Medulla oblongata (tissue), 1 donor: Measurements from ENCODE around the gene CBLN3.

Experiments
- DNase-seq: peaks from one replicate; pipeline ENCODE4 v3.0.0-alpha.2; 2015; ENCODE audit errors: extremely low spot score

CBLN3 gene

DNA sequence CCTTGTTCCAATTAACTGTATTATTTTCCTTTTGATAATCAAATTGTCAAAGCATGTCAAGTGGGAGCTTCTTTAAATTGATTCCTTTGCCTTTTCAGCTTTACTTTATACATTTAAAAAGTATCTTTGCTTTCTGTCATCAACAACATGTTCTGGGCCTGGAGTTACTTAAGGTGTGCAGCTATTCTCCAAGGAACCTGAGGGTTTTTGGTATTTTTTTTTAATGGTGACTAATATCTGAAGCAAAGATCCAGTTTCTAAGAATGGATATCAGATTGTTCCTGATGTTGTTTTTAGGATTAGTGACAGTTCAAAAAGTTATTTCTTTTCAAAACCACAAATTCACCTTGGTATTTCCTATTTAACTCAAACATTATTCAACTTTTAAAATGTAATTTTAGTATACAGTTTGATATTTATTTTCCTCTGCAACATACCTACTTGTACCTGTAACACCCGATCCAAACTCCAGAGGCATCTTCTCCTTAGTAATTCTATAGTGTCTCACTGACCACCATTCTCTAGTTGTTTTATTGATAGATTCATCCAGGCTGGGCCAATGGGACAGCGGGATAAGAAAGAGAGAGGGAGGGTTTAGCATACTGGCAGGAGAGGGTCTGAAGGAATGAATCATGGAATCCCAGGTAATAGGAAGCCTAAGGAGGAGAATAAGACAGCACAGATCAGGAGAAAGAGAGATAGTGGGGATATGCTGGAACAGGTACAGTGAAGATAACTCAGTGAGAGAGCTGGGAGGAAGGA, 3.1 kb downstream of the CBLN3 start:
- no peak for DNase-seq

DNA sequence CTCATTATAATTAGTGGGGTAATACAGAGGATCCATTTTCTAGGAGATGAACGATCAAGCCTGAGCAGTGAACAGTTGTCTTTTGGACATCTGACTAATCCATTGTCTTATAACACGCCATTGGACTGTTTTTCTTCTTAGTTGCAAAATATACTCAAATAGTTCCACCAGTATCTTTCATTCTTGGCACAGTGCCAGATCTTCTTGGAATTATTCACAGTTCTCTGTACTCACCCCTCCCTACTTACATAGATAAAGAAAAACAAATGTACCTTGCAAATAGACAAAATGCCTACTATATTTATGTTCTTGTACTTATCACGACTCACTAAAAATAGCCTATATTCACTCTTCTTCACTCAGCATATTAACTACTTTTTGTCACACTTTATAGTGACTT, 3.8 kb downstream of the CBLN3 start:
- DNase-seq: no peak

DNA sequence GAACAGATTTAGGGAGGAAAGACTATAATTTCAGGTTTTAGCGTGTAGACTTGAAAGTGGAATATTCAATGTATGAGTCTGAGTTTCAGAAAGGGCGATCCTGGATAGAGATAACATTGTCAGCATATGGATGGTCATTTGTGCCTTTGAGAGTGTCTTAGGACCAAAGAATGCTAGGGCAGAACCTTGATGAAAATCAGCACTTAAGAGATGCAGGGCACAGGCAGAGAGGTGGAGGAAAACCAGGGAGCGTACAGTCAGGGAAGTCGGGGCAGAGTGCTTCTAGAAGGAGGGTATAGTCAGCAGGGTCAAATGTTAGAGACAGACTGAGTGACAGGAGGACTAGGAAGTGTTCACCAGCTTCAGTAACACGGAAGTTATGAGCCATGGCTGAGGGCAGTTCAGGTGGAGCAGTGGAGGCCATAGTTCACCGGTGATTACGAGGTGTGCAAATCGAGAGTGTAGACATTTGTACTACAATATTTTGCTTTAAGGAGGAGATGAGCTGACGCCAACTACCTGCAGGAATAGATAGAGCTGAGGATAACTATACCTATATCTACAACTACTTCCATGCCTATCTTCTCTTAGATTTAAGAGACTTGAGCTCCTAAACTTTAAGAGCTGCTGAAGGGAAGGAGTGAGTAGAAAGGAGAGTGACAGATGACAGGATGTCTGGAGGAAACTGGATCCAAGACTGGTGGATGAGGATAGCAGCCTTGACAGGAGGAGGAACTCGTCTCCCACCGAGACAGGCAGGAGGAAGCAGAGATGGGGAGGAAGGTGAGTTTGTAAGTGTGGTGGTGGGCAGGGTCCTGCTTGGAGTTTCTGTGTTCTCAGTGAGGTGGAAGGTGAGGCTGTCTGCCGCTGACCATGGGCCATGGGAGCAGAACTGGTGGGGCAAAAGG, 6.5 kb downstream of the CBLN3 start:
- DNase-seq: no peak

DNA sequence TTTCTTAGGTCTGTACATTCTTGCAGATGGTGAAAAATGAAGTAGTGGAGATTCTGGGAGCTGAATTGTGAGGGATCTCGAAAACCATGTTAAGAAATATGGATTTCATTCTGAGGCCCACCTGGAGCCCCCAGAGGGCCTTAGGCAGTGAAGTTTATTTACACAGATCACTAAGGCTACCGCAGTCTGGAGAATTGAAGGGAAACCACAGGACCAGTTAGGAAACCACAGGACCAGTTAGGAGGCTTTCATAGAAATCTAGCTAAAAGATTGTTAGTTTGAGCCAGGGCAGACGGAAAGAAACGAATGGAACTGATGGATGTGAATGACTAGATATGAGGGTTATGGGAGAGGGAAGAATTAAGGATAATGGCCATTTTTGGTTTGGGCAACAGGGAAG, 7.2 kb downstream of the CBLN3 start:
- DNase-seq: no peak

DNA sequence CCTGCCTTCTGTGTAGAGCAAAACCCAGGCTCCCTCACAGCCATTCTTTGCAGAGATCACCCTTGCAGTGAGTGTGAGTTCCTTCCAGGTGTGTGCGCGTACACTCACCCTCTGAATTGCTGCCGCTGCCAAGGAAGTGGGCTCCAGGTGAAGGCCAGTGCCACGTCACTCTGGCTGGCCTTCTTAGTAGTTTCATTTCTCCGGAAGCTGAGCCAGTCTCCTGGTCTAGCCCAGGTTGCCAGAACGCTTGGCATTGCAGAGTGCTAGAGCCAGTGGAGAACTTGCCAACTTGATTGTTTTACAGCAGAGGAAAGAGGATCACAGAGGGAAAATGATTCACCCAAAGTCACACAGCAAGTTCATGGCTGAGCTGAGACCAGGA, 11.0 kb downstream of the CBLN3 start:
- no peak for DNase-seq

DNA sequence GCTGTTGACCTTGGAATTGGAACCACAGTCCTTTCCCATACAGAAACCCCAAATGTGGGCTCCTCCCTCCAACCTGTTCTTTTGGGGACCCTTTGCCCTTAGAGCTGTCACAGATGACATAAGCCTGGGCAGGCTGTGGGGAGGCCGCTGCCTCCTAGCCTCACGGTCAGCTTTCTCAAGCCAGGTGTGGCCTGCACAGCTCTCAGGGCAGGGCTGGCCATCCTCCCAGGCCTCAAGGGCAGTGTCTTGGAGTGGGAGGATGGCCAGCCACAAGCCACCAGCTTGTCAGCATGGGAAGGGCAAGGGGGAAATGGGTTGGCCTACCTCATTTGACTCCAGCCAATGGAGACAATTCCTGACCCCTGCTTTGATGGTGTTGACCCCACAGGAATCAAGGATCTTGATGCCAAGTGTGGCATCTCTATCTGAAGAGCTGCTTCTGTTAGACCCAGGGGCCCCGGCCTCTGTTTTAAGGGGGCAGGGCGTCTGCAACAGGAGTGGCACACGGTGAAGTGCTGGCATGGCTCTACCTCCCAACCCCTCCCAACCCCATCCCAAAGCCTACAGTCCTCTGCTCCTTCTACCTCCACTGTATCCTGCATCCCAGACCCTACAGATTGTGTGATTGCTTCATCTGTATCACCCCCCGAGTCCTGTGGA, 11.5 kb downstream of the CBLN3 start:
- no peak for DNase-seq

DNA sequence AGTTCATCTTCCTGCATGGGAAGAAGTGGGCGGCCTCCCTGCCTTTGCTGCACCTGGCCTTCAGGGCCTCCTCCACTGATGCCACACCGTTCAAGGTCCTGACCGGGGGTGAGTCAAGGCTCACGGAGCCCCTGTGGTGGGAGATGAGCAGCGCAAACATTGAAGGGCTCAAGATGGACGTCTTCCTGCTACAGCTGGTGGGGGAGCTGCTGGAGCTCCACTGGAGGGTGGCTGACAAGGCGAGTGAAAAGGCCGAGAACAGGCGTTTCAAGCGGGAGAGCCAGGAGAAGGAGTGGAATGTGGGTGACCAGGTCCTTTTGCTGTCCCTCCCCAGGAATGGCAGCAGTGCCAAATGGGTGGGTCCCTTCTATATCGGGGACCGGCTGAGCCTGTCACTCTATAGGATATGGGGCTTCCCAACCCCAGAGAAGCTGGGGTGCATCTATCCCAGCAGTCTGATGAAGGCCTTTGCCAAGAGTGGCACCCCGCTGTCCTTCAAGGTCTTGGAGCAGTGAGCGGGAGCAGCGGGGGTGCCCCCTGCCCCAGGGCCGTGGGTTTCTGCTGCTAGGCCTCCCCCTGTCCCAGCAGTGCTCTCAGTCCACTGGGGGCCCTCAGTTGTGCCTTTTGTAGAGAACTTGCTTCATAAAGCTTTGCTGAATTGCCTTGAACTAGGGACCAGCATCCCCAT, 12.4 kb downstream of the CBLN3 start:
- no peak for DNase-seq

DNA sequence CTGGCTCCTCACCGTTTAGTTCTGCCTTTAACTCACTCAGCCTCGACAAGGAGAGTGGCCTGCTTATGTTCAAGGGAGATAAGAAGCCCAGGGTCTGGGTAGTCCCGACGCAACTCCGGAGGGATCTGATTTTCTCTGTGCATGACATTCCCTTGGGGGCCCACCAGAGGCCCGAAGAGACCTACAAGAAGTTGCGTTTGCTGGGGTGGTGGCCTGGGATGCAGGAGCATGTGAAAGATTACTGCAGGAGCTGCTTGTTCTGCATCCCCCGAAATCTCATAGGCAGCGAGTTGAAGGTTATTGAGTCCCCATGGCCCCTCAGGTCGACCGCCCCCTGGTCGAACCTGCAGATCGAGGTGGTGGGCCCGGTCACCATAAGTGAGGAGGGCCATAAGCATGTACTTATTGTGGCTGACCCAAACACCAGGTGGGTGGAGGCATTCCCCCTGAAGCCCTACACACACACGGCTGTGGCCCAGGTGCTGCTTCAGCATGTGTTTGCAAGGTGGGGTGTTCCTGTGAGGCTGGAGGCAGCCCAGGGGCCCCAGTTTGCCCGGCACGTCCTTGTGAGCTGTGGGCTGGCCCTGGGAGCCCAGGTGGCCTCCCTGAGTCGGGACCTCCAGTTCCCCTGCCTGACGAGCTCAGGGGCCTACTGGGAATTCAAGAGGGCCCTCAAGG, 13.1 kb downstream of the CBLN3 start:
- no peak for DNase-seq

DNA sequence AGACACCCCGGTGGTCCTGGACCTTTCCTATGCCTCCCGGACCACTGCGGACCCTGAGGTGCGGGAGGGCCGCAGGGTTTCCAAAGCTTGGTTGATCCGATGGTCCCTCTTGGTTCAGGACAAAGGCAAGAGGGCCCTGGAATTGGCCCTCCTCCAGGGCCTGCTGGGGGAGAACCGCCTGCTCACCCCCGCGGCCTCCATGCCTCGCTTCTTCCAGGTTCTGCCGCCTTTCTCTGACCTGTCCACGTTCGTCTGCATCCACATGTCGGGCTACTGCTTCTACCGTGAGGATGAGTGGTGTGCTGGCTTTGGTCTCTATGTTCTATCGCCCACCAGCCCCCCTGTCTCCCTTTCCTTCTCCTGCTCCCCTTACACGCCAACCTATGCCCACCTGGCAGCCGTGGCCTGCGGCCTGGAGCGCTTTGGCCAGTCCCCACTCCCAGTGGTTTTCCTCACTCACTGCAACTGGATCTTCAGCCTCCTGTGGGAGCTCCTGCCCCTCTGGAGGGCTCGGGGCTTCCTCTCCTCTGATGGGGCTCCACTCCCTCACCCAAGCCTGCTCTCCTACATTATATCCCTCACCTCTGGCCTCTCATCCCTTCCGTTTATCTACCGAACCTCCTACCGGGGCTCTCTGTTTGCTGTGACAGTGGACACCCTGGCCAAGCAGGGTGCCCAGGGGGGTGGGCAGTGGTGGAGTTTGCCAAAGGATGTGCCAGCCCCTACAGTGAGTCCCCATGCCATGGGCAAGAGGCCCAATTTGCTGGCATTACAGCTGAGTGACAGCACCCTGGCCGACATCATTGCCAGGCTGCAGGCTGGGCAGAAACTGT, 13.8 kb downstream of the CBLN3 start:
- no peak for DNase-seq

DNA sequence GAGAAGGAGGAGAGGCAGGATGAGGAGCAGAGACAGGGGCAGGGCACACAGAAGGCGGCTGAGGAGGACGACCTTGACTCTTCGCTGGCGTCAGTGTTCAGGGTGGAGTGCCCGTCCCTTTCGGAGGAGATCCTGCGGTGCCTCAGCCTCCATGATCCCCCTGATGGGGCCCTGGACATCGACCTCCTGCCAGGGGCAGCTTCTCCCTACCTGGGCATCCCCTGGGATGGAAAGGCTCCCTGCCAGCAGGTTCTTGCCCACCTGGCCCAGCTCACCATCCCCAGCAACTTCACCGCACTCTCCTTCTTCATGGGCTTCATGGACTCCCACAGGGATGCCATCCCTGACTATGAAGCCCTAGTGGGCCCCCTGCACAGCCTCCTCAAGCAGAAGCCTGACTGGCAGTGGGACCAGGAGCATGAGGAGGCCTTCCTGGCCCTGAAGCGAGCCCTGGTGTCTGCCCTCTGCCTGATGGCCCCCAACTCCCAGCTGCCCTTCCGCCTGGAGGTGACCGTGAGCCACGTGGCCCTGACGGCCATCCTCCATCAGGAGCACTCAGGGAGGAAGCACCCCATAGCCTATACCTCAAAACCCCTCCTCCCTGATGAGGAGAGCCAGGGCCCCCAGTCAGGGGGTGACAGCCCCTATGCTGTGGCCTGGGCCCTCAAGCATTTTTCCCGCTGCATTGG, 14.6 kb downstream of the CBLN3 start:
- DNase-seq: no peak

DNA sequence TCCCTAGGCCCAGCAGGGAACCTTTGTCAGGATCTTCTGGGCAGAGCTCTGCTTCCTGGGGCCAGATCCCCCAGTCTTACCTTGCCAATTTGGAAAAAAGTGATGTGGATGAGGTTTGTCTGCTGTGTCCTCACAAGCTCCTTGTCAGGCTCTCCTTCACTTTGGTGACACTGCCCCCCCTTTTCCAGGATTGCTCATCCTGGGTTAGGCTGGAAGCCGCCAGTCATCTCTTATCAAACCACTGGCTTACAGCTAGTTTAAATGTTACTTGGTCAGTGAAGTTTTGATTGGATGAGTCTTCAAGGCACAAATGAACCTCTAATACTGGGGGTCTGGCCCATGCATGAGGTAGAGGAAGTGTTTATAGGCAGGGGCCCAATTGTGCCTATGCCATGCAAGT, 15.4 kb downstream of the CBLN3 start:
- no peak for DNase-seq

DNA sequence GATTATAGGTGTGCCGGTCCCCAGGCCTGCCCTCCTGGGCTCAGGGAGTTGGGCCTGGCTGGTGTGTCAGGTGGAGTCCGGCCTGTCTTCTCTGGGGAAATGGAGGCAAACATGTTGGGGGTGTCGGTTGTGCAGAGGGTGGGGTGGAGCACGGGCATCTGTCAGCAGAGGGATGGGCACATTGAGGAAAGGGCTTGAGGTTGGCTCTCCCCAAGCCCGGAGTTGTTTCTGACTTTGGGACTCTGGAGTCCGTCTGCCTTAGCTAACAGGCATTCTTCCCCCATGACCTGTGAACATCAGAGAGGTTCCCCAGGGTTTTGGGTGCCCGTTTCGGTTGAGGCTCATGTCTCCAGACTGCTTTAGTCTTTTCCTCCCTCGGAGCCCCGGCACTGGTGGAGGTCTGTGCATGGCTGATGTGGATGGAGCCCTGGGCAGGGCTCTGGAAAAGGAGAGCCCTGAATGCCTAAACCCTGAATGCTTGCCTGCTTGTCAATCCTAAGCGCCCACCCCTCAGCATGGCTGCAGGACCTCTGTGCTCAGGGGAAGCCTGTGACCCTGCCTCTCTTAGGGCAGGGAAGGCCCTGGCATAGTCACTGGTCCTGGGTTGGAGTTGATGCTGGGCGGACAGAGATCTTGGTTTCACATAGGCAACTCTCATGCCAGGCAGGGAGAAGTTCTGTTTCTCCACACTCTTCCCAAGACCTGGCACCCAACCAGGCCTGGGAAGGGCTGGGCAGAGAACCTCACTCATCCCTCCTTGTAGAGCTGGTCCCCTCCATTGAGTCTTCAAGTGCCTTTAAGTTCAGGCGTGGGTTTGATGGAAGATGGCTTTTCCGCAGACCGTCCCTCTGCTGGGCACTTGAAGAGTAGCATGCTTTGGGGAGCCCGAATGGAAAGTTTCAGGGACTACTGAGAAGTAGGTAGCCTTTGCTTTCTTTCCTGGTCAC, 17.8 kb downstream of the CBLN3 start:
- DNase-seq: no peak

DNA sequence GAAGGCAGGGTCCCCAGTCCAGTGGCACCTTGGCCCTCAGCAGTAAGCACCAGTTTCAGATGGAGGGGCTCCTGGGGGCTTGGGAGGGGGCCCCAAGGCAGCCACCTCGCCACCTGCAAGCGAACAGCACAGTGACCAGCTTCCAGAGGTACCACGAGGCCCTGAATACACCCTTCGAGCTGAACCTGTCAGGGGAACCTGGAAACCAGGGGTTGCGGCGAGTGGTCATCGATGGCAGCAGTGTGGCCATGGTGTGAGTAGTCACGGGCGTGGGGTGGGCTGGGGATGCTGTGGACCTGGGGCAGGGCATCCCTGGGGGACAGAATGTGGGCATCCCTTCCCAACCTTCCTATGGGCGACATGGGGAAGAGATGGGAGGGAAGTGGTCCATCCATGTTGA, 19.5 kb downstream of the CBLN3 start:
- DNase-seq: no peak

DNA sequence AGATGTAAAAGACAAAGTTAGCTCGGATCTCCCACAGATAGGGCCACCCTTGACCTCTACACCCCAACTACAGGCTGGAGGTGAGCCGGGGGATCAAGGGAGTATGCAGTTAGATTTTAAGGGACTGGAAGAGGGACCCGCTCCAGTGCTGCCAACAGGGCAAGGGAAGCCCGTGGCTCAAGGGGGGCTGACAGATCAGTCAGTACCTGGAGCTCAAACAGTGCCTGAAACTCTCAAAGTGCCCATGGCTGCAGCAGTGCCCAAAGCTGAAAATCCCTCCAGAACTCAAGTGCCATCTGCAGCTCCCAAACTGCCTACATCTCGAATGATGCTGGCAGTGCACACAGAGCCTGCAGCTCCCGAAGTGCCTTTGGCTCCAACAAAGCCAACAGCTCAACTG, 20.3 kb downstream of the CBLN3 start:
- no peak for DNase-seq

DNA sequence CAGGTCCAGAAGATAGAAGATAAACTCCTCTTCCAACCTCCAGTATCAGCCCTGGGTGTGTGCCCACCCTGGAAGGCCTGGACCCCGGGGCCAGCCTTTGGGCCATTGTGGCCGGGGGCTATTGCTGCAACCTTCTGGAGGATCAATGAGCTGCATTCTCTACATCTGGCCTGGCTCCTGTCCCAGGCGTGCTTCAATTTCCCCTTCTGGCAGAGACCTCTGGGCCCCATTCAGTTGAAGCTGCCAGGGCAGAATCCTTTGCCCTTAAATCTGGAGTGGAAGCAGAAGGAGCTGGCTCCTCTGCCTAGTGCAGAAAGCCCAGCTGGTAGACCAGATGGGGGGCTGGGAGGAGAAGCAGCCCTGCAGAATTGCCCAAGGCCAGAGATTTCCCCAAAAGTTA, 20.7 kb downstream of the CBLN3 start:
- no peak for DNase-seq

DNA sequence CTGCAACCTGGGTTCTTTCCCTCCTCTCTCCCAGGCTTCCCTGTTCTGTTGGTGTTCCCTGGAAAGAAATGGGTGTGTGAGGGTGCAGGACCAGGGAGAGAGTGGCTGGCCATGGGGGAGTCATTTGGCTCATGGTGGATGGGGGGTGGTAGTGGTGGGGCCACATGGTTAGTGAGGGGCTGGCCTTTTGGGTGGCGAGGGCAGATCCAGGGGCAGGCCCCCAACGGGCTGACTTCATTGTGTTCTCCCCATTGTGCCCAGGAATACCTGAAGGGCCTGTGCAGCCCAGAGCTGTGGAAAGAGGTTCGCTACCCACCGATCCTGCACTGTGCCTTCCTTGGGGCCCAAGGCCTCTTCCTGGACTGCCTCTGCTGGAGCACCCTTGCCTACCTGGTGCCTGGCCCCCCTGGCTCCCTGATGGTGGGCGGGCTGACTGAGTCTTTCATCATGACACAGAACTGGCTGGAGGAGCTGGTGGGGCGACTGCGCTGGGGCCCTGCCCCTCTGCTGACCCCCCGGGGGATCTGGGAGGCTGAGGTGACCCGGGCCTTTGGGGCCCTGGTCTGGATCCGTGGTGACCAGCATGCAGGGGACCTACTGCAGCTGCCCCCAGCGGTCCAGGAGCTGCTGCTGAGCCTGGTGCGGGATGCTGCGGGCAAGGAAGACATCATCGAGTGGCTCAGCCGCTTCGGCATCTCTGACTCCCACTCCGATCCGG, 21.7 kb downstream of the CBLN3 start:
- no peak for DNase-seq

DNA sequence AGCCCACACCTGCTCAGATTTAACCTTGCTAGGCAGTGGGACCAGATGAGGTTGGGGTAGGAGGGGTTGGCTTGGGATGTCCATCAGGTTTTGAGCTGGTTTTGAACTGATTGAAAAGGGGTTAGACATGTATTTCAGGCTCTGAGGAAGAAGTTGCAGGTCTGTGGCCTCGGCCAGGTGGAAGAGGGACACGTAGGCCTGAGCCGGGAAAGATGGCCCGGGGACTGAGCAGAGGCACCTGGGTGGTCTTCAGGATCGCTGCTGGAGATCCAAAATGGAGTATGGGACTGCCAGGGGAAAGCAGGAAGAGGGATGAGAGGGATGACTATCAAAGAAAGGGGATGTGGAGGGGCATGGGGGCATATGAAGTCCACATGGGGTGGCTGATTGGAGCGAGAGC, 23.1 kb downstream of the CBLN3 start:
- DNase-seq: no peak

DNA sequence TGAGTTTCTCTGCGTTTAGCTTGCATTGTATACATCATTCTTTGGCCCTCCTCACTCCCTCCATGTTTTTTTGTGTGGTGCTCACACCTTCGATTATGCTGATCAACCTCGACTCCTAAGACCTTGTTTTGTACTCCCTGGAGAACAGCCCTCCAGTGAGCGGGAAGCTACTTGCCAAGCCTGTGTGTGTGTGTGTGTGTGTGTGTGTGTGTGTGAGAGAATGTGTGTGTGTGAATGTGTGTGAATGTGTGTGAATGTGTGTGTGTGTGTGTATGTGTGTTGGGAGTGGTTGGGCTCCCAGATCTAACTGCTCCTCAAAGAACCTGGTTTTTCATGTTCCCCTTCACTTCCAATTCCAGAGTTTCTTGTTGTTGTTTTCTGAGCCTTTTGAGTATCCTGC, 24.7 kb downstream of the CBLN3 start:
- DNase-seq: no peak
